GM19397 (cell line): Measurements from ENCODE around the gene ADAMTS8.

Source experiments
- ATAC-seq: cut with Tn5 transposase; IDR thresholded peaks from one replicate; pipeline ENCODE4 v1.9.1; 2021; ENCODE audit warnings: mild to moderate bottlenecking, moderate library complexity; ENCODE audit not compliant: unreplicated experiment

The ADAMTS8 gene

GRCh38 chr11:130428316-130429119 is at the start of gene ADAMTS8:
TSS of gene ADAMTS8 (minus strand) at chr11:130428609. CDS start at chr11:130428286, 323 bp downstream.
- no peak for ATAC-seq

GRCh38 chr11:130477586-130478203 is 49.3 kb upstream of the ADAMTS8 start:
- ATAC-seq = no peak

GRCh38 chr11:130476922-130477491 is 48.6 kb upstream of the ADAMTS8 start:
- ATAC-seq = no peak

GRCh38 chr11:130476200-130476921 is 48.0 kb upstream of the ADAMTS8 start:
- no peak for ATAC-seq

- no peak for ATAC-seq
These were observed 47.1 kb upstream of the ADAMTS8 start for GRCh38 chr11:130475426-130476053.

- no peak for ATAC-seq
These were observed 46.4 kb upstream of the ADAMTS8 start for GRCh38 chr11:130474637-130475400.

GRCh38 chr11:130473795-130474377 is 45.5 kb upstream of the ADAMTS8 start:
- no peak for ATAC-seq

GRCh38 chr11:130473056-130473794 is 44.8 kb upstream of the ADAMTS8 start:
- ATAC-seq = no peak

GRCh38 chr11:130472434-130472961 is 44.1 kb upstream of the ADAMTS8 start:
- ATAC-seq = no peak

- no peak for ATAC-seq
These were observed 43.5 kb upstream of the ADAMTS8 start for GRCh38 chr11:130471731-130472433.

- ATAC-seq = no peak
These were observed 42.7 kb upstream of the ADAMTS8 start for GRCh38 chr11:130470832-130471706.

GRCh38 chr11:130469181-130469580 is 40.8 kb upstream of the ADAMTS8 start:
- no peak for ATAC-seq

- no peak for ATAC-seq
These were observed 38.9 kb upstream of the ADAMTS8 start for GRCh38 chr11:130467116-130467900.

GRCh38 chr11:130465263-130465662 is 36.9 kb upstream of the ADAMTS8 start:
- no peak for ATAC-seq

- ATAC-seq = no peak
These were observed 35.9 kb upstream of the ADAMTS8 start for GRCh38 chr11:130464291-130464812.

- no peak for ATAC-seq
These were observed 34.5 kb upstream of the ADAMTS8 start for GRCh38 chr11:130462931-130463330.
